Neural crest cell (in vitro differentiated cells): ENCODE data around the gene OR2C1. TPM values are rescaled to one million over a fixed set of nuclear protein-coding genes. Genes with fewer than 3 reads are reported as not detected.

Experiments
- DNase-seq: peaks from one replicate; pipeline ENCODE4 v3.0.0; 2021; ENCODE audit warnings: low read depth, mixed read lengths, low spot score
- H3K27ac Mint-ChIP-seq: one replicate; pipeline ENCODE4 v1.8.0; 2021; ENCODE audit warnings: mild to moderate bottlenecking, mixed read lengths; ENCODE audit not compliant: unreplicated experiment
- H3K27me3 Mint-ChIP-seq: 2 replicates; pipeline ENCODE4 v1.8.0; 2021; ENCODE audit warnings: low read depth, mild to moderate bottlenecking, mixed read lengths
- H3K36me3 Mint-ChIP-seq: 2 replicates; pipeline ENCODE4 v1.8.0; 2021; ENCODE audit warnings: low read depth, mild to moderate bottlenecking, mixed read lengths
- H3K4me1 Mint-ChIP-seq: 2 replicates; pipeline ENCODE4 v1.8.0; 2021; ENCODE audit warnings: mixed read lengths
- H3K4me3 Mint-ChIP-seq: one replicate; pipeline ENCODE4 v1.8.0; 2021; ENCODE audit warnings: mild to moderate bottlenecking, mixed read lengths
- H3K9me3 Mint-ChIP-seq: 2 replicates; pipeline ENCODE4 v1.8.0; 2021; ENCODE audit warnings: mixed read lengths
- CTCF ChIP-seq: fragments of 200-600 bp; sonication (generic); conservative IDR thresholded peaks from 2 replicates; pipeline ENCODE4 v1.5.0; 2021; ENCODE audit warnings: antibody characterized with exemption, mild to moderate bottlenecking
- long read RNA-seq: library from polyadenylated mRNA; unstranded; transcript quantifications from one replicate; pipeline ENCODE4 v2.0.0, GENCODE V29; 2020
- total RNA-seq: library from RNA; stranded (reverse); gene quantifications from 2 replicates; pipeline ENCODE4 v1.2.1, GENCODE V29; 2021

The OR2C1 gene
- 0.16 TPM in 1 of 2 replicates, not detected in the other for total RNA-seq
- long read RNA-seq = 0 reads

GRCh38 chr16:3355589-3355988 lies at the start of gene OR2C1:
OR2C1 (plus strand) TSS chr16:3355889; CDS start chr16:3355941, 52 bp downstream.
- peaks cover 2% of the 10 kb centered on the region for H3K9me3 Mint-ChIP-seq
- H3K27ac Mint-ChIP-seq = peak within 1 kb of the TSS; percentile 43

GRCh38 chr16:3306078-3306477 lies 49.6 kb upstream of the OR2C1 start:
- peak overlapping the region; percentile 85 for H3K4me3 Mint-ChIP-seq
- no peaks in the 10 kb centered on the region for H3K27me3 Mint-ChIP-seq
- DNase-seq = no peak
- no peak overlapping the region for H3K27ac Mint-ChIP-seq
- H3K9me3 Mint-ChIP-seq = peaks cover 24% of the 10 kb centered on the region
- H3K4me1 Mint-ChIP-seq = peaks cover 9% of the 10 kb centered on the region
- H3K36me3 Mint-ChIP-seq = peaks cover 69% of the 10 kb centered on the region
- no peak for TF ChIP-seq CTCF

More at GRCh38 chr16:3355589-3355988, at the start of gene OR2C1:
- DNase-seq = no peak
- H3K4me3 Mint-ChIP-seq = no peak within 1 kb of the TSS
- no peaks in the 10 kb centered on the region for H3K36me3 Mint-ChIP-seq
- peaks cover 45% of the 10 kb centered on the region for H3K27me3 Mint-ChIP-seq
- no peaks in the 10 kb centered on the region for H3K4me1 Mint-ChIP-seq
- TF ChIP-seq CTCF = no peak

GRCh38 chr16:3311496-3311895 lies 44.2 kb upstream of the OR2C1 start:
- H3K27ac Mint-ChIP-seq = no peak overlapping the region
- no peak for DNase-seq
- H3K27me3 Mint-ChIP-seq = no peaks in the 10 kb centered on the region
- TF ChIP-seq CTCF = no peak
- no peaks in the 10 kb centered on the region for H3K4me1 Mint-ChIP-seq
- peaks cover 90% of the 10 kb centered on the region for H3K36me3 Mint-ChIP-seq
- peaks cover 42% of the 10 kb centered on the region for H3K9me3 Mint-ChIP-seq
- H3K4me3 Mint-ChIP-seq = peak overlapping the region; percentile 51

- no peak for DNase-seq
- Mint-ChIP-seq H3K36me3 (peaks cover 83% of the 10 kb centered on the region), H3K27ac (no peak overlapping the region), H3K4me3 (no peak overlapping the region), H3K27me3 (peaks cover 6% of the 10 kb centered on the region), H3K4me1 (no peaks in the 10 kb centered on the region), H3K9me3 (peaks cover 57% of the 10 kb centered on the region)
- no peak for TF ChIP-seq CTCF
Measured at GRCh38 chr16:3317315-3317999, 38.2 kb upstream of the OR2C1 start.

GRCh38 chr16:3321816-3322215 lies 33.9 kb upstream of the OR2C1 start:
- Mint-ChIP-seq H3K4me3 (no peak overlapping the region), H3K9me3 (peaks cover 32% of the 10 kb centered on the region), H3K27ac (no peak overlapping the region), H3K27me3 (peaks cover 6% of the 10 kb centered on the region), H3K4me1 (no peaks in the 10 kb centered on the region), H3K36me3 (peaks cover 44% of the 10 kb centered on the region)
- no peak for TF ChIP-seq CTCF
- DNase-seq = no peak
